Measurements from ENCODE around the gene ITGA2B. TPM values are rescaled to one million over a fixed set of nuclear protein-coding genes. Genes with fewer than 3 reads are reported as not detected.

ITGA2B gene
- total RNA-seq, 6 donors from 2014 or later = 3.0 to 18.1 (median 7.5) TPM

DNA sequence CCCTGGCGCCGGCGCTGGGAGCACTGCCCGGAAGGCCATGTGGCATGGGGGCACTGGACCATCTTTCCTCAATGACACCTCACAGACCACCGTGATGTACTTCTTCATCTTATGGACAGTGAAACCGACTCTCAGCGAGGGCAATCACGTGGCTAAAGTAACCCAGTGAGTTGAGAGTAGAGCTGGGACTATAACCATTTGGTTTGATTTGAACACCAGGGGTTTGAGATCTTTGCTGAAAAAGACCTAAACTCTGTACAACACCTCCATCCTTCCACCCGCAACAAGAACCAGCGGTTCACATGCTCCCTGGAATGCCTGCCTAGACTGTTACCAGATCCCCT is 3.3 kb downstream of the ITGA2B start:
- Histone ChIP-seq H3K4me3 (peak overlapping the region in 3 of 4 donors; percentile 43 to 57 (median 50)), H3K27me3 (peaks cover 0 to 5% (median 2%) of the 10 kb centered on the region in 4 donors), H3K27ac (no peak overlapping the region), H3K9me3 (no peaks in the 10 kb centered on the region), H3K36me3 (no peaks in the 10 kb centered on the region), H3K4me1 (peaks cover 16 to 22% (median 19%) of the 10 kb centered on the region in 4 donors)
- ATAC-seq (ENCODE audit: low FRiP score in 2 of 2) (no peak), DNase-seq (no peak)
- TF ChIP-seq, protein P1, sequence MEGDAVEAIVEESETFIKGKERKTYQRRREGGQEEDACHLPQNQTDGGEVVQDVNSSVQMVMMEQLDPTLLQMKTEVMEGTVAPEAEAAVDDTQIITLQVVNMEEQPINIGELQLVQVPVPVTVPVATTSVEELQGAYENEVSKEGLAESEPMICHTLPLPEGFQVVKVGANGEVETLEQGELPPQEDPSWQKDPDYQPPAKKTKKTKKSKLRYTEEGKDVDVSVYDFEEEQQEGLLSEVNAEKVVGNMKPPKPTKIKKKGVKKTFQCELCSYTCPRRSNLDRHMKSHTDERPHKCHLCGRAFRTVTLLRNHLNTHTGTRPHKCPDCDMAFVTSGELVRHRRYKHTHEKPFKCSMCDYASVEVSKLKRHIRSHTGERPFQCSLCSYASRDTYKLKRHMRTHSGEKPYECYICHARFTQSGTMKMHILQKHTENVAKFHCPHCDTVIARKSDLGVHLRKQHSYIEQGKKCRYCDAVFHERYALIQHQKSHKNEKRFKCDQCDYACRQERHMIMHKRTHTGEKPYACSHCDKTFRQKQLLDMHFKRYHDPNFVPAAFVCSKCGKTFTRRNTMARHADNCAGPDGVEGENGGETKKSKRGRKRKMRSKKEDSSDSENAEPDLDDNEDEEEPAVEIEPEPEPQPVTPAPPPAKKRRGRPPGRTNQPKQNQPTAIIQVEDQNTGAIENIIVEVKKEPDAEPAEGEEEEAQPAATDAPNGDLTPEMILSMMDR (IDR thresholded peaks at IDR 0.05) = no peak
- TF ChIP-seq POLR2AphosphoS5 (IDR thresholded peaks at IDR 0.05) (no peak), EP300 (IDR thresholded peaks at IDR 0.05) (no peak), POLR2A (IDR thresholded peaks at IDR 0.05) (no peak)
- 44 to 50% methylated on average over 6 to 10 of the region's 10 CpGs for WGBS, 2 donors

DNA sequence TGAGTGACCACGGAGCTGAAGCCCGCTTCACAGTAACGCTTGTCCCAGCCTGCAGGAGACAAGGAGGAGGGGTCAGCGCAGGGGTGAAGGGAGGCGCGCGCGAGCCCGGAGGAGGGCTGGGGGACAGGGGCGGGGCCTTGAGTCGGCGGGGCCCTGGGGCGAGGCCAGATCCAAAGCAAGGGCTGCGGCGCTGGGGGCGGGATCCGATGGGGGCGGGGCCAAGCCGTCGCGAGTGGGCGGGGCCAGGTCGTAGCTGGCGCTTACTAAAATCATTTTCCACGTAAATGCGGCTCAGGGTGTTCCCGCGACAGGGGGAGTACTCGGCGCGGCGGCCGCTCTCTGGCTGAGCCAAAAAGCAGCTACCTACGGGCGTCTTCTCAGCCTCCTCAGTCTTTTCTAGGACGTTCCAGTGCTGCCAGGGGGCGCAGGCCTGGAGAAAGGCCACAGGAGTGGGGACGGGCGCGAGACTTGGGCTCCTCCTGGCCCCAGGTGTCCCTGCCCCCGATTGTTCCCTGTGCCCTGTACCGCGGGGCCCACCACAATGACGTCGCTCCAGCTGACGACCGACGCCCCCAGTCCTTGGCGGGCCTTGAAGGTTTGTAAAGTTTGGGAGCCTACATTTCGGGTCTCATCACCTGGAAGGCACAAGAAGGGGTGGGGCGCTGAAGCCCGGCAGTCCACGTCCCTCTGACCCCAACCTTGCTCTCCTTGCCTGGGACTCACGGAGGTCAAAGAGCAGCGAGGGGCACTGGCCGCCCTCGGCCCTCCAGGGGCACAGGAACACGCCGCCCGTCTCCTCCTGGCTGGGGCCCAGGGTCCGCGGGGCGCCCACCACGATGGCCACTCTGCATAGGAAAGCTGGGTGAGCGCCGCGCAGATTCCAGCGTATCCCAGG is 3.9 kb downstream of the ITGA2B start:
- WGBS, 2 donors = 0 to 6% methylated on average over 16 to 37 of the region's 68 CpGs
- Histone ChIP-seq H3K36me3 (no peaks in the 10 kb centered on the region), H3K27me3 (peaks cover 0 to 5% (median 2%) of the 10 kb centered on the region in 4 donors), H3K4me1 (peaks cover 16 to 22% (median 19%) of the 10 kb centered on the region in 4 donors), H3K9me3 (no peaks in the 10 kb centered on the region), H3K4me3 (peak overlapping the region; percentile 7 to 57 (median 46)), H3K27ac (no peak overlapping the region)
- peak; percentile 90 to 96 for DNase-seq
- no peak for TF ChIP-seq EP300 (IDR thresholded peaks at IDR 0.05)
- TF ChIP-seq POLR2A (IDR thresholded peaks at IDR 0.05) = peak in 2 of 4 donors; percentile 16 to 44
- TF ChIP-seq, protein P1 (IDR thresholded peaks at IDR 0.05) = peak in 1 of 6 experiments; percentile 12
- TF ChIP-seq POLR2AphosphoS5 (IDR thresholded peaks at IDR 0.05) = peak in 1 of 2 donors; percentile 68
- ATAC-seq (ENCODE audit: low FRiP score in 2 of 2) = peak; percentile 88 to 95

DNA sequence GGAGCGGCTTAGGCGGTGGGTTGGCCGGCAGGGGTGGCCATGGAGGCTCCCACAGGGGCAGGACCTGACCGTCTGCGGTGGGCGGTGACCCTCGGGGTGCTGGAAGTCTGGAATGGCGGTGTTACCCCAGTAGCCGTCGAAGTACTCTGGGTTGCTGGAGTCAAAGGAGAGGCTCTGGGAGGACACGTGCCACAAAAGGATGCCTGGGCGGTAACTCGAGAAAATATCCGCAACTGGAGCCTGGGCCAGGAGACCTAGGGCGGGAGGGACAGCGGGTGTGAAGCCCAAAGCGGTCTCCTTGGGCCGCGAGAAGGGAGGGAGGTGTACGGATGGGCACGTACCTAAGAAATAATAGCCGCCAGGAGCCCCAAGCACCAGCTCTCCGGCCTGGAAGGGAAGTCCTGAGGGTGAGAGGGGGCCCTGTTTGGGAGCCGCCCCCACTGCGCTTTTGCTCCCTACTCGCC is 4.6 kb downstream of the ITGA2B start:
- 5 to 14% methylated on average over 13 to 24 of the region's 26 CpGs for WGBS, 2 donors
- H3K27ac ChIP-seq = no peak overlapping the region
- peak overlapping the region; percentile 7 to 57 (median 46) for H3K4me3 ChIP-seq
- no peaks in the 10 kb centered on the region for H3K9me3 ChIP-seq
- H3K27me3 ChIP-seq = peaks cover 0 to 5% (median 2%) of the 10 kb centered on the region in 4 donors
- H3K4me1 ChIP-seq = peaks cover 16 to 22% (median 19%) of the 10 kb centered on the region in 4 donors
- no peaks in the 10 kb centered on the region for H3K36me3 ChIP-seq
- peak; percentile 1 to 23 for ATAC-seq (ENCODE audit: low FRiP score in 2 of 2)
- peak in 1 of 2 donors; percentile 81 for DNase-seq
- no peak for TF ChIP-seq POLR2A (IDR thresholded peaks at IDR 0.05)
- TF ChIP-seq, protein P1 (IDR thresholded peaks at IDR 0.05) = no peak
- TF ChIP-seq POLR2AphosphoS5 (IDR thresholded peaks at IDR 0.05) = no peak
- TF ChIP-seq EP300 (IDR thresholded peaks at IDR 0.05) = no peak

DNA sequence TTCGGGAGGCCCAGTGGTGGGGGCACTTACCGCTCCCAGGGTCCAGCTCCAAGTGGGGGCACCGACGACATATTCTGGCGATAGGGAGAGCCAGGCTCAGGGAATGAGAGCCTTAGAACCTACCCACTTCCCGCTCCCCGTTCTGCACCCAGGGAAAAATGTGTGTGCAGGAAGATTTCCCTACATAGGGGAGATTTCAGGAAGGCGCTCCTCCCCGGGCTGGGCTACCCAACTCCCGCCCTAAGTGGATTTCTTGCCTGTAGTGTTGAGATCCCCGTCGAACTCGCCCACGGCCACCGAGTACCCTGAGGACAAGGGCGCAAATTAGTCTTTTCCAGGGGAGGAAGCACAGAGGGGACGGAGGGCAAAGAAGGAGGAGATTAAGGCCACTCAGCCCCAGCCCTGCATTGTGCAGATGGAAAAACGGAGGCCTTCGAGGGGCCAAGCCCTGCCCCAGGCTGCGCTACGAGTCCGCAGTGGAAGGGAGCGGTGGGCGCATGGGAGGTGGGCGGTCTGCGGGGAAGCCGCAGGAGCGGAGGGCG is 5.1 kb downstream of the ITGA2B start:
- Histone ChIP-seq H3K27me3 (peaks cover 0 to 5% (median 2%) of the 10 kb centered on the region in 4 donors), H3K4me1 (peaks cover 16 to 22% (median 19%) of the 10 kb centered on the region in 4 donors), H3K4me3 (peak overlapping the region in 3 of 4 donors; percentile 43 to 57 (median 50)), H3K27ac (no peak overlapping the region), H3K9me3 (no peaks in the 10 kb centered on the region), H3K36me3 (no peaks in the 10 kb centered on the region)
- ATAC-seq (ENCODE audit: low FRiP score in 2 of 2) = peak in 1 of 2 donors; percentile 3
- TF ChIP-seq POLR2AphosphoS5 (IDR thresholded peaks at IDR 0.05) = no peak
- TF ChIP-seq, protein P1 (IDR thresholded peaks at IDR 0.05) = no peak
- no peak for TF ChIP-seq EP300 (IDR thresholded peaks at IDR 0.05)
- TF ChIP-seq POLR2A (IDR thresholded peaks at IDR 0.05) = no peak
- DNase-seq = no peak
- 49 to 68% methylated on average over 12 to 23 of the region's 29 CpGs for WGBS, 2 donors

Data from upper lobe of left lung (tissue), 6 donors.